ENCODE measurements around the gene SPOP. TPM values are rescaled to one million over a fixed set of nuclear protein-coding genes. Genes with fewer than 3 reads are reported as not detected.

SPOP gene
- total RNA-seq, 4 donors from 2014 or later = 72.2 to 81.3 (median 74.7) TPM

- no peaks in the 10 kb centered on the region for H3K9me3 ChIP-seq
- H3K27me3 ChIP-seq = peaks cover 0 to 14% of the 10 kb centered on the region in 2 donors
- H3K27ac ChIP-seq = peak overlapping the region in 2 of 4 donors; percentile 12 to 59
- H3K4me1 ChIP-seq = peaks cover 5 to 32% (median 15%) of the 10 kb centered on the region in 4 donors
- no peaks in the 10 kb centered on the region for H3K36me3 ChIP-seq
- no peak for DNase-seq
- TF ChIP-seq, protein P1, sequence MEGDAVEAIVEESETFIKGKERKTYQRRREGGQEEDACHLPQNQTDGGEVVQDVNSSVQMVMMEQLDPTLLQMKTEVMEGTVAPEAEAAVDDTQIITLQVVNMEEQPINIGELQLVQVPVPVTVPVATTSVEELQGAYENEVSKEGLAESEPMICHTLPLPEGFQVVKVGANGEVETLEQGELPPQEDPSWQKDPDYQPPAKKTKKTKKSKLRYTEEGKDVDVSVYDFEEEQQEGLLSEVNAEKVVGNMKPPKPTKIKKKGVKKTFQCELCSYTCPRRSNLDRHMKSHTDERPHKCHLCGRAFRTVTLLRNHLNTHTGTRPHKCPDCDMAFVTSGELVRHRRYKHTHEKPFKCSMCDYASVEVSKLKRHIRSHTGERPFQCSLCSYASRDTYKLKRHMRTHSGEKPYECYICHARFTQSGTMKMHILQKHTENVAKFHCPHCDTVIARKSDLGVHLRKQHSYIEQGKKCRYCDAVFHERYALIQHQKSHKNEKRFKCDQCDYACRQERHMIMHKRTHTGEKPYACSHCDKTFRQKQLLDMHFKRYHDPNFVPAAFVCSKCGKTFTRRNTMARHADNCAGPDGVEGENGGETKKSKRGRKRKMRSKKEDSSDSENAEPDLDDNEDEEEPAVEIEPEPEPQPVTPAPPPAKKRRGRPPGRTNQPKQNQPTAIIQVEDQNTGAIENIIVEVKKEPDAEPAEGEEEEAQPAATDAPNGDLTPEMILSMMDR (IDR thresholded peaks at IDR 0.05) = no peak
- no peak for TF ChIP-seq POLR2A (IDR thresholded peaks at IDR 0.05)
- H3K4me3 ChIP-seq = peak overlapping the region; percentile 28 to 67 (median 54)
Observed at GRCh38 chr17:49574945-49575678, 102.8 kb downstream of the SPOP start.

GRCh38 chr17:49574323-49574781, 103.5 kb downstream of the SPOP start:
- no peak overlapping the region for H3K4me3 ChIP-seq
- DNase-seq = peak in 1 of 3 donors; percentile 39
- H3K27ac ChIP-seq = peak overlapping the region in 2 of 4 donors; percentile 12 to 13
- no peaks in the 10 kb centered on the region for H3K36me3 ChIP-seq
- TF ChIP-seq, protein P1 (IDR thresholded peaks at IDR 0.05) = no peak
- no peak for TF ChIP-seq POLR2A (IDR thresholded peaks at IDR 0.05)
- no peaks in the 10 kb centered on the region for H3K9me3 ChIP-seq
- H3K27me3 ChIP-seq = peaks cover 0 to 14% of the 10 kb centered on the region in 2 donors
- H3K4me1 ChIP-seq = peaks cover 5 to 36% (median 15%) of the 10 kb centered on the region in 4 donors

- peaks cover 0 to 14% of the 10 kb centered on the region in 2 donors for H3K27me3 ChIP-seq
- H3K27ac ChIP-seq = peak overlapping the region in 1 of 4 donors; percentile 13
- no peaks in the 10 kb centered on the region for H3K9me3 ChIP-seq
- no peaks in the 10 kb centered on the region for H3K36me3 ChIP-seq
- no peak overlapping the region for H3K4me3 ChIP-seq
- TF ChIP-seq, protein P1 (IDR thresholded peaks at IDR 0.05) = no peak
- peaks cover 5 to 36% (median 15%) of the 10 kb centered on the region in 4 donors for H3K4me1 ChIP-seq
- DNase-seq = no peak
Observed at GRCh38 chr17:49573510-49574322, 104.2 kb downstream of the SPOP start.

DNA sequence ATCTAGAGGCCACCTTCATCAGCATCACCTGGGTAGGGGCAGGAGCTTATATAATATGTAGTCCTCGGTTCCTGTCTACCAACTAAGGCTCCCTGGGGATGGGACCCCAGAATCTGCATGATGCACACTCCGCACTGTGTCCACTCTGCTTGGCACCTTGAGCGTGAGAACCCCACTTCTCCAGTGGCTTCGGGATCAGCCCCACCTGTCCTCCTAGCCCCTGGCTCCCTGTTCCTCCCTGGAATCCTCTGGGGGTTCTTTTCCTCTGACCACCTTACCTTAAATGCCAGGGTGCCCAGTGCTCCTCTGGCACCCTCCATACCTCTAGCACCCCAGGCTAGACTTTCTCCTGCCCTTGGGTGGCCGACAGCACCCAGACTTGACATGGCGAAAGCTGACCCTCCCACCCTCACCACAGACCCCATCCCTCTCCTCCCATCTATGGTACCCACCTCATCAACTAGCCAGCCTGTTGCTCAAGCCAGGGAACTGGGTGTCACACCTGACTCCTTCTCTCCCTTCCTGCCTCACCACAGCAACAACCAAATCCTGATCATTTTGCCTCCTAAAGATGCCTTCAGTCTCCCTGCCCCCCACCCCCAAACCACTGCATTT, 105.0 kb downstream of the SPOP start:
- no peaks in the 10 kb centered on the region for H3K9me3 ChIP-seq
- TF ChIP-seq, protein P1 (IDR thresholded peaks at IDR 0.05) = no peak
- no peak for TF ChIP-seq POLR2A (IDR thresholded peaks at IDR 0.05)
- no peak overlapping the region for H3K4me3 ChIP-seq
- H3K27ac ChIP-seq = no peak overlapping the region
- peaks cover 0 to 14% of the 10 kb centered on the region in 2 donors for H3K27me3 ChIP-seq
- no peak for DNase-seq
- no peaks in the 10 kb centered on the region for H3K36me3 ChIP-seq
- H3K4me1 ChIP-seq = peaks cover 5 to 43% (median 18%) of the 10 kb centered on the region in 4 donors

DNA sequence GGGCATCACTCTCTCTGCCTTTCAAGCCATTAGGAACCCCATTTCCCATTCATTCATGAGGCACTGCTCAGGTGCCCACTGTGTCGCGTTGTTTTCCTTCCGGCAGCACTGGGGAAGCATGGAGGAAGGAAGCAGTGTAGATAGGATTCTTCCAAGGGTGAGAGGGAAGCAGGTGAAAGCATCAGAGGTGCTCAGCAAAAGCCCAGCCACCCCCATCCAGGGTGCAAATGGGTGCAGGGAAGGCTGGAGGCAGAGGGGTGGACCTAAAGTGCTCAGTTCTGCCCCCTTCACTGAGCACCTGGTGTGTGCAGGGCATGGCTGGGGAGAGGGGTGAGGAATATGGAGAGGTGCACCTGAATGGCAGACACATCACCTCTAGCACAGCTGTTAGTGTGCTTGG, 105.7 kb downstream of the SPOP start:
- no peak for DNase-seq
- no peak for TF ChIP-seq POLR2A (IDR thresholded peaks at IDR 0.05)
- TF ChIP-seq, protein P1 (IDR thresholded peaks at IDR 0.05) = no peak
- no peaks in the 10 kb centered on the region for H3K36me3 ChIP-seq
- H3K9me3 ChIP-seq = no peaks in the 10 kb centered on the region
- H3K27me3 ChIP-seq = peaks cover 0 to 14% of the 10 kb centered on the region in 2 donors
- H3K27ac ChIP-seq = no peak overlapping the region
- no peak overlapping the region for H3K4me3 ChIP-seq
- H3K4me1 ChIP-seq = peaks cover 5 to 41% (median 18%) of the 10 kb centered on the region in 4 donors
